GM12891 (cell line): ENCODE data around the gene NEK6.

ENCODE experiments used
- PAX5 ChIP-seq: IDR thresholded peaks from 2 replicates; pipeline ENCODE4 v1.6.1; 2011; ENCODE audit warnings: low read length, moderate library complexity, mild to moderate bottlenecking; ENCODE audit not compliant: insufficient read depth, severe bottlenecking
- POLR2A ChIP-seq: IDR thresholded peaks from 2 replicates; pipeline ENCODE4 v1.6.1; 2011; ENCODE audit warnings: low read depth, low read length, control low read depth
- POLR2AphosphoS5 ChIP-seq: IDR thresholded peaks from 2 replicates; pipeline ENCODE4 v1.6.1; 2011; ENCODE audit warnings: low read depth, low read length, control low read depth
- SPI1 ChIP-seq: IDR thresholded peaks from 2 replicates; pipeline ENCODE4 v1.6.1; 2011; ENCODE audit warnings: low read depth, low read length, control low read depth
- TAF1 ChIP-seq: IDR thresholded peaks from 2 replicates; pipeline ENCODE4 v1.6.1; 2011; ENCODE audit warnings: low read depth, low read length, control low read depth

- no peak for TF ChIP-seq POLR2A
- no peak for TF ChIP-seq TAF1
- TF ChIP-seq SPI1, result no peak
- no peak for TF ChIP-seq POLR2AphosphoS5
- TF ChIP-seq PAX5, result no peak
These were observed 84.6 kb downstream of the NEK6 start for GRCh38 chr9:124342402-124342775.
